Testis (tissue), 3 donors: ENCODE data around the gene SVBP. TPM values are rescaled to one million over a fixed set of nuclear protein-coding genes. Genes with fewer than 3 reads are reported as not detected.

Experiments used
- DNase-seq: peaks from one replicate; pipeline ENCODE4 v3.0.0-alpha.2; 2019
- H3K27ac ChIP-seq, 2 donors: fragments of 200-600 bp; sonication (generic); one replicate each; pipeline ENCODE4 v1.5.1; 2019
- H3K27me3 ChIP-seq: fragments of 200-600 bp; sonication (generic); one replicate; pipeline ENCODE4 v1.5.1; 2019
- H3K36me3 ChIP-seq: fragments of 200-600 bp; sonication (generic); one replicate; pipeline ENCODE4 v1.5.1; 2017; ENCODE audit warnings: low read depth; ENCODE audit errors: missing control alignments
- H3K4me1 ChIP-seq: fragments of 200-600 bp; sonication (generic); one replicate; pipeline ENCODE4 v1.5.1; 2019
- H3K4me3 ChIP-seq, 2 donors: fragments of 200-600 bp; sonication (generic); one replicate each; pipeline ENCODE4 v1.5.1; 2017 to 2019
- H3K9me3 ChIP-seq: fragments of 200-600 bp; sonication (generic); one replicate; pipeline ENCODE4 v1.5.1; 2017
- CTCF ChIP-seq, 3 experiments: fragments of 450-650 bp in 2 of 3; fragments of 200-600 bp in 1 of 3; sonication (generic) in 1 of 3; IDR thresholded peaks; one replicate each; pipeline ENCODE4 v1.5.1; 2016 to 2019; ENCODE audit warnings: antibody characterized with exemption in 3 of 3, mild to moderate bottlenecking in 2 of 3, moderate library complexity in 1 of 3
- POLR2A ChIP-seq: fragments of 450-650 bp; IDR thresholded peaks from one replicate; pipeline ENCODE4 v1.6.1; 2017; ENCODE audit warnings: antibody characterized with exemption, mild to moderate bottlenecking, moderate library complexity
- WGBS, 2 donors: methylation state at CpG; one replicate each; pipeline ENCODE4 v1.1.5; 2018; 5-methylcytosine and 5-hydroxymethylcytosine counted together
- intact Hi-C: fragments of 100-400 bp; cut with DNase I; formaldehyde crosslinking; loops from one replicate; pipeline ENCODE4 v1.15.1; 2023; ENCODE audit warnings: low total_unique reads
- polyA plus RNA-seq: library from polyadenylated mRNA; stranded (reverse); fragments of 350-450 nt; fragmentation: Illumina TruSeq; extraction: RNeasy Lipid Tissue Mini Kit (QIAGEN cat#74804); gene quantifications from one replicate; pipeline ENCODE4 v1.2.3, GENCODE V29; 2014; ENCODE audit warnings: low read depth, low replicate concordance; ENCODE audit not compliant: insufficient read depth
- total RNA-seq, 2 donors: library from RNA; depleted of rRNA; stranded (reverse); fragments of >200 nt; gene quantifications; one replicate each; pipeline ENCODE4 v1.2.3, GENCODE V29; 2016

The SVBP gene
- total and polyA plus RNA-seq, 3 donors from 2014 or later: 36.2 to 86.0 (median 47.9) TPM

GRCh38 chr1:42807056-42807668 is 10.0 kb downstream of the SVBP start:
- intact Hi-C loops: no loop called here
- no peak overlapping the region for H3K4me3 ChIP-seq
- TF ChIP-seq CTCF (IDR thresholded peaks at IDR 0.05) (no peak), POLR2A (no peak)
- no peaks in the 10 kb centered on the region for H3K9me3 ChIP-seq
- H3K36me3 ChIP-seq: no peaks in the 10 kb centered on the region
- no peak overlapping the region for H3K27ac ChIP-seq
- no peaks in the 10 kb centered on the region for H3K27me3 ChIP-seq
- H3K4me1 ChIP-seq: no peaks in the 10 kb centered on the region
- DNase-seq: no peak

DNA sequence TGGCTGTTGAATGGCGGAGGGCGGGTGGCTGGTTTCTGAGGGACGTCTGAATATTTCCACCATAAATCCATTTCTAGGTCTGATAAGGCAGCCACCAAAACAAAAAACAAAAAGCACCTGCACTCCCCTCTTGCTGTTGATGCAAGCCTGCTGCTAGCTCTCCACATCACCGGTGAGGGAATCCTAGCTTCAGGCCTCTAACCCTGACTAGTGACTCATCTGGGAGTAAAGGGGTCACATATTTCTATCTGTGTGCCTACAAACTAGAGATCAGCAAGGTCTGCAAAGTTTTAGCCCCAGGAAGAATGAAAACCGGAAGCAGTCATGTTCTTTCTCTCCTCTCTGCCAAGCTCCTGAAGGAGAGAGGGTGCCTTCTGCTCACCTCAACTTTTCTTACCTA is 10.6 kb downstream of the SVBP start:
- no peaks in the 10 kb centered on the region for H3K36me3 ChIP-seq
- no peaks in the 10 kb centered on the region for H3K9me3 ChIP-seq
- DNase-seq: no peak
- intact Hi-C loops: no loop called here
- H3K4me3 ChIP-seq: no peak overlapping the region
- TF ChIP-seq POLR2A (no peak), CTCF (IDR thresholded peaks at IDR 0.05) (no peak)
- H3K27me3 ChIP-seq: no peaks in the 10 kb centered on the region
- H3K27ac ChIP-seq: no peak overlapping the region
- no peaks in the 10 kb centered on the region for H3K4me1 ChIP-seq
- 85 to 87% methylated on average over 5 of the region's 5 CpGs for WGBS, 2 donors

GRCh38 chr1:42806171-42806570 is 11.0 kb downstream of the SVBP start:
- Histone ChIP-seq H3K27me3 (no peaks in the 10 kb centered on the region), H3K36me3 (no peaks in the 10 kb centered on the region), H3K9me3 (no peaks in the 10 kb centered on the region), H3K4me3 (no peak overlapping the region), H3K4me1 (no peaks in the 10 kb centered on the region), H3K27ac (no peak overlapping the region)
- DNase-seq: no peak
- intact Hi-C loops: no loop called here
- TF ChIP-seq CTCF (IDR thresholded peaks at IDR 0.05) (no peak), POLR2A (no peak)

DNA sequence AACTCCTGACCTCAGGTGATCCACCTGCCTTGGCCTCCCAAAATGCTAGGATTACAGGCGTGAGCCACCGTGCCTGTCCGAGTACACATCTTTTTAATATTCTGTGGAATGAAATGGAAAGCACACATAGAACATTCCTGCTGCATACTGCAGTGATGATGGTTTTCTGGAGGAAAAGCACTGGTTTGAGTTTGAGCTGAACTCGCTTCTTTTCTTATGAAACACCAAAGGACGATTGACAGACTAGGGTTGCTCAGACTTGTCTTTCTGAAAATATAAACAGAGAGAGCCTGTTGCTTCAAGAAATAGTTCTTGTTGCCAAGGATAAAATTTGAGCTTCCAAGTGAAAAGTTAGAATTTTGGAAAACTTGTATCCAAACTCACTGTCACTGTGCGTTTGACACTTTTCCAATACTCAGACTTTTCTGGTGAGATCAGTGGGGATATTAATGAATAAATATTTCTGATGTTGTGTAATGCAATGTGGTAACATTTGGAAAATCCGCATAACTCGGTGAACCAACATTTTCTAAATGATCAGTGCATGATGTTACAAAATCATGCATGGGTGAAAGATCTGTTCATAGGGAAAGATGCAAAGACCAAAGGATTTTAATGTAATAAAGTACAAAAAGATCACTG is 15.2 kb downstream of the SVBP start:
- H3K4me1 ChIP-seq: peaks cover 5% of the 10 kb centered on the region
- TF ChIP-seq CTCF (IDR thresholded peaks at IDR 0.05) (no peak), POLR2A (no peak)
- no peaks in the 10 kb centered on the region for H3K36me3 ChIP-seq
- 85 to 88% methylated on average over 8 of the region's 8 CpGs for WGBS, 2 donors
- no peaks in the 10 kb centered on the region for H3K9me3 ChIP-seq
- no peak for DNase-seq
- H3K4me3 ChIP-seq: no peak overlapping the region
- H3K27ac ChIP-seq: no peak overlapping the region
- intact Hi-C loops: no loop called here
- no peaks in the 10 kb centered on the region for H3K27me3 ChIP-seq

- no peak for DNase-seq
- no peaks in the 10 kb centered on the region for H3K27me3 ChIP-seq
- no peak for TF ChIP-seq POLR2A
- TF ChIP-seq CTCF (IDR thresholded peaks at IDR 0.05): no peak
- WGBS, 2 donors: 74 to 92% methylated on average over 5 of the region's 5 CpGs
- H3K36me3 ChIP-seq: no peaks in the 10 kb centered on the region
- no peaks in the 10 kb centered on the region for H3K9me3 ChIP-seq
- no peak overlapping the region for H3K27ac ChIP-seq
- intact Hi-C loops: no loop called here
- H3K4me1 ChIP-seq: peaks cover 5% of the 10 kb centered on the region
- no peak overlapping the region for H3K4me3 ChIP-seq
Measured at GRCh38 chr1:42797979-42798378, 19.2 kb downstream of the SVBP start.
